GM23338 (cell line): ENCODE results near the gene RADIL. TPM values are rescaled to one million over a fixed set of nuclear protein-coding genes. Genes with fewer than 3 reads are reported as not detected.

Experiments used
- ATAC-seq: fragments of 200-7000 bp; cut with Tn5 transposase; 3 replicates; pipeline ENCODE4 v1.9.1; 2020
- DNase-seq: peaks from one replicate; pipeline ENCODE4 v3.0.0-alpha.2; 2015; ENCODE audit warnings: low spot score
- H2AFZ ChIP-seq: fragments of 200-600 bp; sonication (generic); 2 replicates; pipeline ENCODE4 v1.8.0; 2016; ENCODE audit warnings: antibody characterized with exemption, mild to moderate bottlenecking, moderate library complexity
- H3F3A ChIP-seq: fragments of 200-600 bp; sonication (generic); replicated peaks from 2 replicates; pipeline ENCODE4 v1.8.0; 2017; ENCODE audit warnings: antibody characterized with exemption, mixed run types, low read depth
- H3K27ac ChIP-seq: fragments of 200-600 bp; sonication (generic); 2 replicates; pipeline ENCODE4 v1.6.1; 2016; ENCODE audit warnings: low read depth
- H3K27me3 ChIP-seq: fragments of 200-600 bp; sonication (generic); 2 replicates; pipeline ENCODE4 v1.8.0; 2016; ENCODE audit warnings: mild to moderate bottlenecking, mixed run types, moderate library complexity; ENCODE audit not compliant: insufficient read depth
- H3K36me3 ChIP-seq: fragments of 200-600 bp; sonication (generic); 2 replicates; pipeline ENCODE4 v1.8.0; 2016; ENCODE audit warnings: mild to moderate bottlenecking; ENCODE audit not compliant: insufficient read depth
- H3K4me1 ChIP-seq: fragments of 200-600 bp; sonication (generic); 2 replicates; pipeline ENCODE4 v1.8.0; 2016; ENCODE audit warnings: mild to moderate bottlenecking, moderate library complexity; ENCODE audit not compliant: insufficient read depth
- H3K4me2 ChIP-seq: fragments of 200-600 bp; sonication (generic); 2 replicates; pipeline ENCODE4 v1.7.1; 2017; ENCODE audit warnings: mixed run types
- H3K4me3 ChIP-seq: fragments of 200-600 bp; sonication (generic); 2 replicates; pipeline ENCODE4 v1.6.1; 2016; ENCODE audit warnings: mixed run types
- H3K79me2 ChIP-seq: fragments of 200-600 bp; sonication (generic); replicated peaks from 2 replicates; pipeline ENCODE4 v1.8.0; 2017; ENCODE audit warnings: mild to moderate bottlenecking; ENCODE audit not compliant: insufficient read depth
- H3K9me2 ChIP-seq: fragments of 200-600 bp; sonication (generic); 2 replicates; pipeline ENCODE4 v1.8.0; 2017; ENCODE audit not compliant: insufficient read depth
- H4K20me1 ChIP-seq: fragments of 200-600 bp; sonication (generic); replicated peaks from 2 replicates; pipeline ENCODE4 v1.8.0; 2017; ENCODE audit warnings: mild to moderate bottlenecking; ENCODE audit not compliant: insufficient read depth
- H3K27ac Mint-ChIP-seq: 2 replicates; pipeline ENCODE4 v1.8.0; 2020; ENCODE audit warnings: inconsistent platforms, mild to moderate bottlenecking, moderate library complexity, mixed read lengths
- H3K27me3 Mint-ChIP-seq: 3 replicates; pipeline ENCODE4 v1.8.0; 2022; ENCODE audit warnings: low read depth, mild to moderate bottlenecking, moderate library complexity, mixed read lengths, inconsistent platforms; ENCODE audit not compliant: insufficient read depth, poor library complexity
- H3K36me3 Mint-ChIP-seq: 3 replicates; pipeline ENCODE4 v1.8.0; 2021; ENCODE audit warnings: low read depth, mild to moderate bottlenecking, inconsistent platforms, moderate library complexity, mixed read lengths
- H3K4me1 Mint-ChIP-seq: 3 replicates; pipeline ENCODE4 v1.8.0; 2020; ENCODE audit warnings: mild to moderate bottlenecking, inconsistent platforms, mixed read lengths
- H3K4me3 Mint-ChIP-seq: 3 replicates; pipeline ENCODE4 v1.8.0; 2021; ENCODE audit warnings: moderate library complexity, mild to moderate bottlenecking, inconsistent platforms, mixed read lengths
- H3K9me3 Mint-ChIP-seq: 3 replicates; pipeline ENCODE4 v1.8.0; 2020; ENCODE audit warnings: moderate library complexity, mild to moderate bottlenecking, inconsistent platforms, mixed read lengths
- CREB1 ChIP-seq: fragments of 250-450 bp; sonication (Bioruptor Pico); IDR thresholded peaks from 2 replicates; pipeline ENCODE4 v1.5.0; 2020; ENCODE audit warnings: low read depth, mild to moderate bottlenecking, moderate library complexity
- CTCF ChIP-seq, 2 experiments: fragments of 200-600 bp in 1 of 2; sonication (generic) in 1 of 2; conservative IDR thresholded peaks; 2 replicates each; pipeline versions ENCODE4 v1.5.1 to v1.6.1; 2016 to 2017; ENCODE audit warnings: antibody characterized with exemption in 2 of 2, low read depth in 2 of 2, mild to moderate bottlenecking in 2 of 2, moderate library complexity in 1 of 2
- EZH2 ChIP-seq: fragments of 200-600 bp; sonication (generic); IDR thresholded peaks from one replicate; pipeline ENCODE4 v1.8.0; 2017; ENCODE audit warnings: antibody characterized with exemption, mild to moderate bottlenecking, low read depth; ENCODE audit not compliant: unreplicated experiment
- ZNF462 ChIP-seq: fragments of 250-450 bp; sonication (Bioruptor Pico); IDR thresholded peaks from 2 replicates; pipeline ENCODE4 v1.5.0; 2020; ENCODE audit warnings: mild to moderate bottlenecking, moderate library complexity
- polyA plus RNA-seq: library from polyadenylated mRNA; unstranded; fragments of >200 nt; fragmentation: Nextera tagmentation; extraction: Ambion mirVana; gene quantifications from 2 replicates; pipeline ENCODE4 v1.2.1, GENCODE V29; 2016
- total RNA-seq: library from RNA; depleted of rRNA; stranded (reverse); fragments of >200 nt; shearing (Covaris generic); gene quantifications from 2 replicates; pipeline ENCODE4 v1.2.3, GENCODE V29; 2014

The RADIL gene
- total and polyA plus RNA-seq, 2 experiments from 2014 or later = 4.3 to 9.8 TPM

DNA sequence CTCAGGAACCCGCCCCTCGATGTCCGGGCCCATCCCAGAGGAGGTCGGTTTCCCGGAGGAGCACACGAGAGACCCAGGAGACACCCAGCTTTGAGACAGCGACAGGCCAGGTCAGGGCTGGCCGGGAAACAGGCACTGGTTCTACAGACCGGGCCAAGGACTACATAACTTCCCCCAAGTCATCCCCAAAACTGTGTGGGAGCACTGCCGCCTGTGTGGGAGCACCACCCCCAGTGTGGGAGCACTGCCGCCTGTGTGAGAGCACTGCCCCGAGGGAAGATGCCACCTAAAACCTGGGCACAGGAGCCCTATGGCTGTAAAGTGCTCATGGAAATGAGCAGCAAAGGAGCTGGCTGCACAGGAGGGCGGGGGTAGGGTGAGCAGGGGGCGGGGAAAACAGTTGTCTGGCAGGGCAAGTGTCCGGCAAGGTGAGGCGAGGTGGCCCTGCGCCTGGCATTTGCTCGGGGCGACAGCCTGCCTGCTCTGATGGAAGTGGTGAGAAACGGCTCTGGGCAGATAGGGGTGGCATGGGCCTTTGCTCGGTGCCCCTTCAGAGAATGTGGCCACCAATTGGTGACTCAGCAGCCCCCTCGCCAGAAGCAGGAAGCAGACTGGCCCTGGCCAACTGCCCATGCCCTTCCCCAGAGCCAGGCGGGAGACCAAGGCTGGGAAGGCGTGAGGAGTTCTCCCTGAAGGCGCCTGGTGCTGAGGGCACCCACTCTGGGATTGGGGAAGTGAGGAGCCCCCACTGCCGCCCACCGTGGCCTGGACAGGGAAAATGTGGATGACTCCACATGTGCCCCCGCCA is 47.9 kb downstream of the RADIL start:
- TF ChIP-seq ZNF462 (CRISPR knock-in tag) = no peak
- Histone ChIP-seq H3K27ac (no peak overlapping the region), H2AFZ (no peak overlapping the region), H3K4me2 (no peak overlapping the region), H3K36me3 (no peaks in the 10 kb centered on the region), H3K9me2 (no peaks in the 10 kb centered on the region), H3K4me3 (no peak overlapping the region), H4K20me1 (no peaks in the 10 kb centered on the region), H3K4me1 (no peaks in the 10 kb centered on the region), H3K27me3 (no peaks in the 10 kb centered on the region), H3K79me2 (no peaks in the 10 kb centered on the region), H3F3A (no peaks in the 10 kb centered on the region)
- no peak overlapping the region for H3K4me3 Mint-ChIP-seq
- no peak overlapping the region for H3K27ac Mint-ChIP-seq
- no peaks in the 10 kb centered on the region for H3K36me3 Mint-ChIP-seq
- no peak for ATAC-seq
- no peak for DNase-seq
- peaks cover 13% of the 10 kb centered on the region for H3K27me3 Mint-ChIP-seq
- H3K4me1 Mint-ChIP-seq = peaks cover 6% of the 10 kb centered on the region
- H3K9me3 Mint-ChIP-seq = no peaks in the 10 kb centered on the region

DNA sequence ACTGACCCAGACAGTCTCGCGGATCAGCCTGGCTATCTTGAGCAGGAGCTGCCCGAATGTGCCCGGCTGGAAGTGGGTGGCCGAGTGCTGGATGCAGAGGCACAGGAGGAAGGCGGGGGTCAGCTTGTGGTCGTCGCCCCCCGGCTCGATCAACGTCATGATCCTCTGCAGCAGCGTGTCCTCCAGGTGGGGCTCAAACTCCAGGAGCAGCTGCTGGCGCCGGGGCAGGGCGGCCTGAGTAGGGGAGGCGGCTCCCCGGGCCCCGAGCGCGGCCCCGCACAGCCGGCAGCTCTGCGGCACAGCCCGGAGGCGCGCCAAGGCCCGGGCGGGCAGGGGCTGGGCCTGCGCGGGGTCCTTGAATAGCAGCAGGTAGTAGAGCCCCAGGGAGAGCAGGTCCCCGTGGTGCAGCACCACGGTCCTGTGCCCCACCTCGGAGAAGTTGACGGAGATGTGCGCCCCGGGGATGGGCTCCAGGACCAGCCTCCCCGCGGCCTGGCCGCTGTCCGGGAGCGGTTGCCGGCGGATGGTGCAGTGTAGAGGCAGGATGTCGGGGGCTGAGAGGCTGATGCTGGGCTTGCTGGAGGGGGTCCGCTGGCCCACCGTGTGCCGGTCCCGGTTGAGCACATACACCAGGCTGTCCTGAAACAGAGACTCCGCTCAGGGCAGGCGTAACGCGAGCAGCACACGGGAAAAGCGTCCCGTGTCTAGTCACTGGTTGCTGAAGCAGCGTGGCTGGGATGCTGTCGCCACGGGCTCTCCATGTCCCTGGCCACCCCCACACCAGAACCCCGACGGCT is 48.7 kb downstream of the RADIL start:
- H3K9me3 Mint-ChIP-seq = peaks cover 2% of the 10 kb centered on the region; the same call in 1 of the 3 replicates
- no peaks in the 10 kb centered on the region for H3K4me1 ChIP-seq
- no peaks in the 10 kb centered on the region for H3K36me3 Mint-ChIP-seq
- TF ChIP-seq EZH2 (no peak), CREB1 (no peak), CTCF (conservative IDR thresholded peaks at IDR 0.05; ENCODE audit: low read depth in 2 of 2) (peak in 1 of 2 experiments; percentile 28; a peak in 2 of 4 replicates)
- H3K4me2 ChIP-seq = no peak overlapping the region
- no peaks in the 10 kb centered on the region for H4K20me1 ChIP-seq
- H2AFZ ChIP-seq = no peak overlapping the region
- no peak for ATAC-seq
- H3K36me3 ChIP-seq = no peaks in the 10 kb centered on the region
- H3K9me2 ChIP-seq = no peaks in the 10 kb centered on the region
- H3K4me3 ChIP-seq = no peak overlapping the region
- H3K27ac Mint-ChIP-seq = no peak overlapping the region
- no peak for DNase-seq
- H3K79me2 ChIP-seq = no peaks in the 10 kb centered on the region
- H3K27me3 Mint-ChIP-seq = peaks cover 16% of the 10 kb centered on the region
- H3K27me3 ChIP-seq = no peaks in the 10 kb centered on the region
- H3K4me1 Mint-ChIP-seq = peaks cover 6% of the 10 kb centered on the region
- H3F3A ChIP-seq = no peaks in the 10 kb centered on the region
- no peak overlapping the region for H3K4me3 Mint-ChIP-seq
- H3K27ac ChIP-seq = no peak overlapping the region
